ENCODE measurements around the gene SMDT1. TPM values are rescaled to one million over a fixed set of nuclear protein-coding genes. Genes with fewer than 3 reads are reported as not detected.

SMDT1 gene
- total RNA-seq, 1 experiment from 2014 or later, result 76.9 TPM

DNA sequence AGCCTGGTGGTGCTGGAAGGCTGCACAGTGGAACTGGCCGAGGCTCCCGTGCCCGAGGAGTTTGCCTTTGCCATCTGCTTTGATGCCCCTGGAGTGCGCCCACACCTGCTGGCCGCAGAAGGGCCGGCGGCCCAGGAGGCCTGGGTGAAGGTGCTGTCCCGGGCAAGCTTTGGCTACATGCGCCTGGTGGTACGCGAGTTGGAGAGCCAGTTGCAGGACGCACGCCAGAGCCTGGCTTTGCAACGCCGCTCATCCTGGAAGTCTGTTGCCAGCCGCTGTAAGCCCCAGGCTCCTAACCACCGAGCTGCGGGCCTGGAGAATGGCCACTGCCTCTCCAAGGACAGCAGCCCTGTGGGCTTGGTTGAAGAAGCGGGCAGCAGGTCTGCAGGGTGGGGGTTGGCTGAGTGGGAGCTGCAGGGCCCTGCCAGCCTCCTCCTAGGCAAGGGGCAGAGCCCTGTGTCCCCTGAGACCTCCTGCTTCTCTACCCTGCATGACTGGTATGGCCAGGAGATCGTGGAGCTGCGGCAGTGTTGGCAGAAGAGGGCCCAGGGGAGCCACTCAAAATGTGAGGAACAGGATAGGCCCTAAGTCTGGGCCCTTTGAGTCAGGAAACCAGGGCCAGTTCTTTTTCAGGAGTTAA, 1.9 kb upstream of the SMDT1 start:
- intact Hi-C loops (cut with micrococcal nuclease), result no loop called here
- H3K4me3 Mint-ChIP-seq (ENCODE audit: unreplicated experiment), result peak overlapping the region; percentile 31
- ChIA-PET POLR2A (interaction anchor here (1.3 to 4.1 kb wide), 3 partner anchors 7 to 131 kb away, joined by 3 to 142 read pairs (median 39); partner anchors contain the start of genes CENPM, NAGA and NDUFA6), CTCF (interaction anchor here (0.7 kb wide), 1 partner anchor 231 kb away, joined by 3 read pairs; no protein-coding TSS in a partner anchor)
- H3K27me3 Mint-ChIP-seq (ENCODE audit: insufficient read depth, unreplicated experiment), result no peaks in the 10 kb centered on the region
- no peak for DNase-seq (ENCODE audit: unreplicated experiment)
- BruUV-seq (replicated peaks), result no TSS peak
- H3K9me3 Mint-ChIP-seq (ENCODE audit: unreplicated experiment), result no peaks in the 10 kb centered on the region
- no peaks in the 10 kb centered on the region for H3K4me1 Mint-ChIP-seq (ENCODE audit: insufficient read depth, unreplicated experiment)
- TF ChIP-seq CTCF (IDR thresholded peaks at IDR 0.05; ENCODE audit: unreplicated experiment), result no peak
- H3K36me3 Mint-ChIP-seq (ENCODE audit: insufficient read depth, unreplicated experiment), result peaks cover 13% of the 10 kb centered on the region
- H3K27ac Mint-ChIP-seq (ENCODE audit: low read depth, unreplicated experiment), result no peak overlapping the region

DNA sequence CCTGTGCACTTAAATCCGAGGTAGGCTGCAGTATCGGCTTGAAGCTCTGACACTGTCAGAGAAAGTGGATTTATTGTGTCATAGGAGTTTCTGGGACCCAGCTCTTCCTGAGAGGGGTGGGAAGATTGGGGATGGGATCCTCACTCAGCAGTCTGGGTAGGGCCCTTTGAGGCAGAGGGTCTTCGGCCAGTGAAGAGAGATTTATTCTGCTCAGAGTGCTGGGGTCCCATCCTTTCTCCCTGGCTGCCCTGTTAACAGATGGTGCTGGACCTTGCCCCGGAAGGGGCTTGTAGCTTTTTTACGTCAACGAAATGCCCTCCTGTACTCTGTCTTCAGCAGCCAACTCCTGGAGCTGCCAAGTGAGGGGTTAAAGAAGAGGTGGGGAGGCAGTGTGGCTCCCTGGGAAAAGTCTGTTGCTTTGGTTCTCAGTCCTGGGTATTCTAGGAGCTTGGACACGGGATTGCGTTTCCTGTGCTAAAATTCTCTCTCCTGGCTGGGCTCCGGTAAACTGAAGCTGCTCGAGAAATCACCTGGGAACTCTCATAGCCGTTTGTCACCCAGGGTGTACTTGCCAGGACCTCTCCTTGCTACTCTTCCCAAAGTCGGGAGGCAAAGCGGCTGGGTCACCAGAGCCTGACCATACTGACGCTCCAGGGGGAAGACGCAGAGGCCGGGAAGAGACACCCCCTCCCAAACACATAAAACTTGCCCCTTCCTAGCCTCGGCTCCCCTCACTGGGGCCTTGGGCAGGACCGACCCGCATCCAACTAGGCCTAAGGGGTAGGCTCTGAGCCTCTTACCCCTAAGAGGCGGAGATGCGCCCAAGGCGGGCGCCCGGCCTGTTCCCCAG, 806 bp upstream of the SMDT1 start:
- H3K27me3 Mint-ChIP-seq (ENCODE audit: insufficient read depth, unreplicated experiment), result no peaks in the 10 kb centered on the region
- H3K27ac Mint-ChIP-seq (ENCODE audit: low read depth, unreplicated experiment), result peak overlapping the region; percentile 99
- H3K4me3 Mint-ChIP-seq (ENCODE audit: unreplicated experiment), result peak overlapping the region; percentile 92
- DNase-seq (ENCODE audit: unreplicated experiment), result no peak
- no peak for TF ChIP-seq CTCF (IDR thresholded peaks at IDR 0.05; ENCODE audit: unreplicated experiment)
- intact Hi-C loops (cut with micrococcal nuclease), result no loop called here
- H3K36me3 Mint-ChIP-seq (ENCODE audit: insufficient read depth, unreplicated experiment), result peaks cover 16% of the 10 kb centered on the region
- CTCF ChIA-PET, result interaction anchor here (0.6 to 1.3 kb wide), 4 partner anchors 61 to 467 kb away, joined by 3 to 4 read pairs (median 4); no protein-coding TSS in a partner anchor
- H3K4me1 Mint-ChIP-seq (ENCODE audit: insufficient read depth, unreplicated experiment), result no peaks in the 10 kb centered on the region
- no peaks in the 10 kb centered on the region for H3K9me3 Mint-ChIP-seq (ENCODE audit: unreplicated experiment)
- BruUV-seq (replicated peaks), result TSS peak; percentile 92
- POLR2A ChIA-PET, result interaction anchor here (0.6 to 4.1 kb wide), 14 partner anchors 8 to 412 kb away, joined by 3 to 142 read pairs (median 6); partner anchors contain the start of genes CCDC134, CENPM, NAGA and NDUFA6

GRCh38 chr22:42080287-42080686, 787 bp downstream of the SMDT1 start:
- no peaks in the 10 kb centered on the region for H3K4me1 Mint-ChIP-seq (ENCODE audit: insufficient read depth, unreplicated experiment)
- peak; percentile 28 for DNase-seq (ENCODE audit: unreplicated experiment)
- ChIA-PET CTCF (interaction anchor here (1.3 to 1.7 kb wide), 2 partner anchors 10 to 383 kb away, joined by 3 to 5 read pairs; partner anchors contain the start of gene NDUFA6), POLR2A (interaction anchor here (0.6 to 4.1 kb wide), 15 partner anchors 10 to 392 kb away, joined by 3 to 142 read pairs (median 4); partner anchors contain the start of genes CCDC134, CENPM, NAGA and NDUFA6)
- no peaks in the 10 kb centered on the region for H3K9me3 Mint-ChIP-seq (ENCODE audit: unreplicated experiment)
- H3K27me3 Mint-ChIP-seq (ENCODE audit: insufficient read depth, unreplicated experiment), result no peaks in the 10 kb centered on the region
- BruUV-seq (replicated peaks), result no TSS peak
- intact Hi-C loops (cut with micrococcal nuclease), result no loop called here
- peaks cover 32% of the 10 kb centered on the region for H3K36me3 Mint-ChIP-seq (ENCODE audit: insufficient read depth, unreplicated experiment)
- peak overlapping the region; percentile 99 for H3K27ac Mint-ChIP-seq (ENCODE audit: low read depth, unreplicated experiment)
- peak overlapping the region; percentile 92 for H3K4me3 Mint-ChIP-seq (ENCODE audit: unreplicated experiment)
- no peak for TF ChIP-seq CTCF (IDR thresholded peaks at IDR 0.05; ENCODE audit: unreplicated experiment)

GRCh38 chr22:42083119-42083518, 3.6 kb downstream of the SMDT1 start:
- intact Hi-C loops (cut with micrococcal nuclease), result no loop called here
- no peaks in the 10 kb centered on the region for H3K4me1 Mint-ChIP-seq (ENCODE audit: insufficient read depth, unreplicated experiment)
- DNase-seq (ENCODE audit: unreplicated experiment), result no peak
- H3K9me3 Mint-ChIP-seq (ENCODE audit: unreplicated experiment), result no peaks in the 10 kb centered on the region
- H3K4me3 Mint-ChIP-seq (ENCODE audit: unreplicated experiment), result no peak overlapping the region
- TF ChIP-seq CTCF (IDR thresholded peaks at IDR 0.05; ENCODE audit: unreplicated experiment), result no peak
- ChIA-PET POLR2A (no interaction called here), CTCF (no interaction called here)
- no peaks in the 10 kb centered on the region for H3K27me3 Mint-ChIP-seq (ENCODE audit: insufficient read depth, unreplicated experiment)
- BruUV-seq (replicated peaks), result no TSS peak
- H3K36me3 Mint-ChIP-seq (ENCODE audit: insufficient read depth, unreplicated experiment), result peaks cover 56% of the 10 kb centered on the region
- H3K27ac Mint-ChIP-seq (ENCODE audit: low read depth, unreplicated experiment), result no peak overlapping the region
